ENCODE data around the gene DARS1.

DARS1 gene

GRCh38 chr2:136021976-136022375 is 36.5 kb upstream of the DARS1 start:
- H3K4me1 ChIP-seq (ENCODE audit: insufficient read depth, insufficient read length) = peaks cover 2% of the 10 kb centered on the region
- no peaks in the 10 kb centered on the region for H3K9me3 ChIP-seq (ENCODE audit: insufficient read depth, low read length)
- TF ChIP-seq SUZ12 (IDR thresholded peaks at IDR 0.05; ENCODE audit: extremely low read depth, insufficient read depth, insufficient read length) (no peak), YY1 (IDR thresholded peaks at IDR 0.05; ENCODE audit: insufficient read depth, insufficient read length) (no peak), ZNF274 (IDR thresholded peaks at IDR 0.05; ENCODE audit: low read depth, low read length) (no peak)
- DNase-seq (ENCODE audit: low read depth, low spot score) = no peak
- no peaks in the 10 kb centered on the region for H3K36me3 ChIP-seq (ENCODE audit: insufficient read depth, insufficient read length, low read length)
- H3K4me3 ChIP-seq (ENCODE audit: insufficient read length, low read depth) = no peak overlapping the region
- H3K9ac ChIP-seq (ENCODE audit: insufficient read length, low read depth) = no peak overlapping the region
- H3K27me3 ChIP-seq (ENCODE audit: insufficient read depth, insufficient read length) = no peaks in the 10 kb centered on the region

GRCh38 chr2:136021406-136021805 is 36.0 kb upstream of the DARS1 start:
- Histone ChIP-seq H3K4me1 (ENCODE audit: insufficient read depth, insufficient read length) (peaks cover 2% of the 10 kb centered on the region), H3K4me3 (ENCODE audit: insufficient read length, low read depth) (no peak overlapping the region), H3K27me3 (ENCODE audit: insufficient read depth, insufficient read length) (no peaks in the 10 kb centered on the region), H3K36me3 (ENCODE audit: insufficient read depth, insufficient read length, low read length) (no peaks in the 10 kb centered on the region), H3K9me3 (ENCODE audit: insufficient read depth, low read length) (no peaks in the 10 kb centered on the region), H3K9ac (ENCODE audit: insufficient read length, low read depth) (no peak overlapping the region)
- no peak for TF ChIP-seq ZNF274 (IDR thresholded peaks at IDR 0.05; ENCODE audit: low read depth, low read length)
- TF ChIP-seq SUZ12 (IDR thresholded peaks at IDR 0.05; ENCODE audit: extremely low read depth, insufficient read depth, insufficient read length) = no peak
- TF ChIP-seq YY1 (IDR thresholded peaks at IDR 0.05; ENCODE audit: insufficient read depth, insufficient read length) = no peak
- no peak for DNase-seq (ENCODE audit: low read depth, low spot score)

GRCh38 chr2:136020831-136021230 is 35.4 kb upstream of the DARS1 start:
- no peak for DNase-seq (ENCODE audit: low read depth, low spot score)
- no peak for TF ChIP-seq YY1 (IDR thresholded peaks at IDR 0.05; ENCODE audit: insufficient read depth, insufficient read length)
- TF ChIP-seq ZNF274 (IDR thresholded peaks at IDR 0.05; ENCODE audit: low read depth, low read length) = no peak
- no peak for TF ChIP-seq SUZ12 (IDR thresholded peaks at IDR 0.05; ENCODE audit: extremely low read depth, insufficient read depth, insufficient read length)
- H3K9ac ChIP-seq (ENCODE audit: insufficient read length, low read depth) = no peak overlapping the region
- H3K4me3 ChIP-seq (ENCODE audit: insufficient read length, low read depth) = no peak overlapping the region
- H3K36me3 ChIP-seq (ENCODE audit: insufficient read depth, insufficient read length, low read length) = no peaks in the 10 kb centered on the region
- H3K4me1 ChIP-seq (ENCODE audit: insufficient read depth, insufficient read length) = peaks cover 2% of the 10 kb centered on the region
- H3K27me3 ChIP-seq (ENCODE audit: insufficient read depth, insufficient read length) = no peaks in the 10 kb centered on the region
- H3K9me3 ChIP-seq (ENCODE audit: insufficient read depth, low read length) = no peaks in the 10 kb centered on the region; the same call in 1 of the 2 replicates

- peaks cover 2% of the 10 kb centered on the region for H3K4me1 ChIP-seq (ENCODE audit: insufficient read depth, insufficient read length)
- H3K9ac ChIP-seq (ENCODE audit: insufficient read length, low read depth) = no peak overlapping the region
- no peaks in the 10 kb centered on the region for H3K27me3 ChIP-seq (ENCODE audit: insufficient read depth, insufficient read length)
- no peaks in the 10 kb centered on the region; the same call in 1 of the 2 replicates for H3K9me3 ChIP-seq (ENCODE audit: insufficient read depth, low read length)
- no peaks in the 10 kb centered on the region for H3K36me3 ChIP-seq (ENCODE audit: insufficient read depth, insufficient read length, low read length)
- TF ChIP-seq SUZ12 (IDR thresholded peaks at IDR 0.05; ENCODE audit: extremely low read depth, insufficient read depth, insufficient read length) = no peak
- TF ChIP-seq ZNF274 (IDR thresholded peaks at IDR 0.05; ENCODE audit: low read depth, low read length) = no peak
- no peak for TF ChIP-seq YY1 (IDR thresholded peaks at IDR 0.05; ENCODE audit: insufficient read depth, insufficient read length)
- DNase-seq (ENCODE audit: low read depth, low spot score) = no peak
- no peak overlapping the region for H3K4me3 ChIP-seq (ENCODE audit: insufficient read length, low read depth)
Measured at GRCh38 chr2:136019825-136020224, 34.4 kb upstream of the DARS1 start.

GRCh38 chr2:136019306-136019705 is 33.9 kb upstream of the DARS1 start:
- H3K4me1 ChIP-seq (ENCODE audit: insufficient read depth, insufficient read length) = peaks cover 2% of the 10 kb centered on the region
- DNase-seq (ENCODE audit: low read depth, low spot score) = no peak
- H3K4me3 ChIP-seq (ENCODE audit: insufficient read length, low read depth) = no peak overlapping the region
- H3K27me3 ChIP-seq (ENCODE audit: insufficient read depth, insufficient read length) = no peaks in the 10 kb centered on the region
- no peak overlapping the region for H3K9ac ChIP-seq (ENCODE audit: insufficient read length, low read depth)
- TF ChIP-seq ZNF274 (IDR thresholded peaks at IDR 0.05; ENCODE audit: low read depth, low read length) (no peak), SUZ12 (IDR thresholded peaks at IDR 0.05; ENCODE audit: extremely low read depth, insufficient read depth, insufficient read length) (no peak), YY1 (IDR thresholded peaks at IDR 0.05; ENCODE audit: insufficient read depth, insufficient read length) (no peak)
- H3K36me3 ChIP-seq (ENCODE audit: insufficient read depth, insufficient read length, low read length) = no peaks in the 10 kb centered on the region
- no peaks in the 10 kb centered on the region; the same call in 1 of the 2 replicates for H3K9me3 ChIP-seq (ENCODE audit: insufficient read depth, low read length)

- H3K4me1 ChIP-seq (ENCODE audit: insufficient read depth, insufficient read length) = no peaks in the 10 kb centered on the region
- no peak for DNase-seq (ENCODE audit: low read depth, low spot score)
- no peaks in the 10 kb centered on the region for H3K27me3 ChIP-seq (ENCODE audit: insufficient read depth, insufficient read length)
- no peak overlapping the region for H3K9ac ChIP-seq (ENCODE audit: insufficient read length, low read depth)
- H3K4me3 ChIP-seq (ENCODE audit: insufficient read length, low read depth) = no peak overlapping the region
- no peak for TF ChIP-seq ZNF274 (IDR thresholded peaks at IDR 0.05; ENCODE audit: low read depth, low read length)
- TF ChIP-seq SUZ12 (IDR thresholded peaks at IDR 0.05; ENCODE audit: extremely low read depth, insufficient read depth, insufficient read length) = no peak
- no peak for TF ChIP-seq YY1 (IDR thresholded peaks at IDR 0.05; ENCODE audit: insufficient read depth, insufficient read length)
- H3K9me3 ChIP-seq (ENCODE audit: insufficient read depth, low read length) = no peaks in the 10 kb centered on the region; the same call in 1 of the 2 replicates
- no peaks in the 10 kb centered on the region for H3K36me3 ChIP-seq (ENCODE audit: insufficient read depth, insufficient read length, low read length)
Measured at GRCh38 chr2:136017786-136018185, 32.4 kb upstream of the DARS1 start.

GRCh38 chr2:136016836-136017235 is 31.4 kb upstream of the DARS1 start:
- TF ChIP-seq YY1 (IDR thresholded peaks at IDR 0.05; ENCODE audit: insufficient read depth, insufficient read length) (no peak), ZNF274 (IDR thresholded peaks at IDR 0.05; ENCODE audit: low read depth, low read length) (no peak), SUZ12 (IDR thresholded peaks at IDR 0.05; ENCODE audit: extremely low read depth, insufficient read depth, insufficient read length) (no peak)
- Histone ChIP-seq H3K4me3 (ENCODE audit: insufficient read length, low read depth) (no peak overlapping the region), H3K27me3 (ENCODE audit: insufficient read depth, insufficient read length) (no peaks in the 10 kb centered on the region), H3K9me3 (ENCODE audit: insufficient read depth, low read length) (no peaks in the 10 kb centered on the region; the same call in 1 of the 2 replicates), H3K4me1 (ENCODE audit: insufficient read depth, insufficient read length) (no peaks in the 10 kb centered on the region), H3K9ac (ENCODE audit: insufficient read length, low read depth) (no peak overlapping the region), H3K36me3 (ENCODE audit: insufficient read depth, insufficient read length, low read length) (no peaks in the 10 kb centered on the region)
- DNase-seq (ENCODE audit: low read depth, low spot score) = no peak
